H1 (cell line): ENCODE data around the gene ALG11. TPM values are rescaled to one million over a fixed set of nuclear protein-coding genes. Genes with fewer than 3 reads are reported as not detected.

Source experiments
- KDM1A ChIP-seq: fragments of 200-600, 300-600 bp; sonication (generic); IDR thresholded peaks from 2 replicates; pipeline ENCODE4 v1.7.1; 2016; ENCODE audit warnings: mild to moderate bottlenecking, low read length, borderline replicate concordance
- RFX5 ChIP-seq: IDR thresholded peaks from 2 replicates; pipeline ENCODE4 v1.6.1; 2011; ENCODE audit warnings: low read depth, low read length, improper control_type of control experiment, borderline replicate concordance
- polyA plus RNA-seq, 7 experiments: library from polyadenylated mRNA; depleted of rRNA in 3 of 7; stranded (reverse) in 5 of 7; unstranded in 2 of 7; fragments of >200 nt in 5 of 7; fragments of 200-250 nt in 2 of 7; gene quantifications; 1 replicate in 5 of 7; 2 replicates in 1 of 7; 4 replicates in 1 of 7; pipeline versions ENCODE4 v1.2.1 to v1.2.3, GENCODE V29; 2011 to 2013; ENCODE audit warnings: missing spikeins in 2 of 7, mixed read lengths in 2 of 7
- total RNA-seq: library from RNA; stranded (reverse); fragmentation: NEBNext Ultra II Directional; extraction: Animal tissue kit (Norgen Biotek cat#: 25700); gene quantifications from 2 replicates; pipeline ENCODE4 v1.2.1, GENCODE V29; 2021

ALG11 gene
- total and polyA plus RNA-seq, 2 of the 8 experiments (the other 6 are each of a cell fraction or from before 2014, with no cell fraction given), result 5.2 to 39.9 TPM

- TF ChIP-seq KDM1A (no peak), RFX5 (no peak)
- TF ChIP-seq, all 59 proteins: peak for 0
These were observed 37.7 kb upstream of the ALG11 start (continued) for GRCh38 chr13:51974482-51974881.
